ENCODE data around the gene C3orf49.

DNA sequence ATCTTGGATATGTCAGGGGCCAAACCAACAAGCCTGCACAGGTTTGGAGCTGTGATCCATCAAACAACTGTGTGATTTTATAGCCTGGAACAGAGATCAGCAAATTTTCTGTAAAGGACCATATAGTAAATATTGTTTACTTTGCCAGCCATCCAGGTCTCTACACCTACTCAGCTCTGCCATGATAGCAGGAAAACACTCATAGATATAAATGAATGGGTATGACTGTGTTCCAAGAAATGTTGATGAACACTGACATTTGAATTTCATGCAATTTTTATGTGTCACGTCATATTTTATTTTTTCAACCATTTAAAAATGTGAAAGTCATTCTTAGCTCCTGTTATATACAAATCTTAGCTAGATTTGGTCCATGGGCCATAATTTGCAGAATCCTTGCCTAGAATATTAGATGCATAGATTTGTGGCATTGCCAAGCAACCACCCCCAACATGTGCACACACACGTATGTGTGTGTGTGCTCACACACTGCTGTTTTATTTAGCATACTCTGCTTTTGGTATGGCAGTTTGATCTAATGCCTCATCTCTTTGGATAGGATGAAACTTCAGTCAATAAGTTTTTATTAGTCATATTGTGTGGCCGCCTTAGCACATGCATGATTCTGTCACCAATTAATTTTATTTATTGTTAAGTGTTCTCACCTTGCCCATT lies 51.0 kb downstream of the C3orf49 start:
- TF ChIP-seq, protein P1, sequence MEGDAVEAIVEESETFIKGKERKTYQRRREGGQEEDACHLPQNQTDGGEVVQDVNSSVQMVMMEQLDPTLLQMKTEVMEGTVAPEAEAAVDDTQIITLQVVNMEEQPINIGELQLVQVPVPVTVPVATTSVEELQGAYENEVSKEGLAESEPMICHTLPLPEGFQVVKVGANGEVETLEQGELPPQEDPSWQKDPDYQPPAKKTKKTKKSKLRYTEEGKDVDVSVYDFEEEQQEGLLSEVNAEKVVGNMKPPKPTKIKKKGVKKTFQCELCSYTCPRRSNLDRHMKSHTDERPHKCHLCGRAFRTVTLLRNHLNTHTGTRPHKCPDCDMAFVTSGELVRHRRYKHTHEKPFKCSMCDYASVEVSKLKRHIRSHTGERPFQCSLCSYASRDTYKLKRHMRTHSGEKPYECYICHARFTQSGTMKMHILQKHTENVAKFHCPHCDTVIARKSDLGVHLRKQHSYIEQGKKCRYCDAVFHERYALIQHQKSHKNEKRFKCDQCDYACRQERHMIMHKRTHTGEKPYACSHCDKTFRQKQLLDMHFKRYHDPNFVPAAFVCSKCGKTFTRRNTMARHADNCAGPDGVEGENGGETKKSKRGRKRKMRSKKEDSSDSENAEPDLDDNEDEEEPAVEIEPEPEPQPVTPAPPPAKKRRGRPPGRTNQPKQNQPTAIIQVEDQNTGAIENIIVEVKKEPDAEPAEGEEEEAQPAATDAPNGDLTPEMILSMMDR (conservative IDR thresholded peaks at IDR 0.05; ENCODE audit: low read length), result no peak
- no peak for TF ChIP-seq EZH2phosphoT487 (IDR thresholded peaks at IDR 0.05; ENCODE audit: borderline replicate concordance, low read depth, low read length)
